Measurements from ENCODE around the gene STK25. TPM values are rescaled to one million over a fixed set of nuclear protein-coding genes. Genes with fewer than 3 reads are reported as not detected.

Gene STK25
- total and polyA plus RNA-seq, 2 donors (not counting 1 experiment from before 2014, with no cell fraction given) = 168 to 197 TPM

- Histone ChIP-seq H3K27ac (ENCODE audit: insufficient read depth, low read length) (no peak overlapping the region), H3K36me3 (ENCODE audit: control insufficient read depth, insufficient read depth, low read length) (peaks cover 1% of the 10 kb centered on the region), H4K20me1 (ENCODE audit: control insufficient read depth, extremely low read depth, insufficient read depth, low read length) (no peaks in the 10 kb centered on the region), H3K4me3 (replicated peaks in 1 of 4; ENCODE audit: control extremely low read depth in 1 of 4, insufficient read depth in 1 of 4, low read depth in 3 of 4, low read length in 4 of 4) (no peak overlapping the region), H3K4me1 (ENCODE audit: control insufficient read depth, extremely low read depth, insufficient read depth, low read length) (no peaks in the 10 kb centered on the region), H3K9ac (ENCODE audit: insufficient read depth, low read length) (no peak overlapping the region), H3K9me3 (ENCODE audit: control insufficient read depth, insufficient read depth, low read depth, low read length) (no peaks in the 10 kb centered on the region), H3K4me2 (ENCODE audit: extremely low read depth, insufficient read depth, low read length) (no peak overlapping the region), H2AFZ (ENCODE audit: low read length) (no peak overlapping the region), H3K27me3 (ENCODE audit: control insufficient read depth, insufficient read depth, low read length) (no peaks in the 10 kb centered on the region), H3K79me2 (ENCODE audit: control insufficient read depth, insufficient read depth, low read length) (no peaks in the 10 kb centered on the region)
- no peak for TF ChIP-seq CTCF (conservative IDR thresholded peaks at IDR 0.05 in 1 of 2, IDR thresholded peaks at IDR 0.05 in 1 of 2; ENCODE audit: low read depth in 1 of 2, low read length in 2 of 2)
- TF ChIP-seq EZH2 (IDR thresholded peaks at IDR 0.05; ENCODE audit: low read length, missing control alignments) = no peak
- no peak for DNase-seq (ENCODE audit: low read depth in 2 of 2)
Measured at GRCh38 chr2:241489733-241490680, 18.4 kb downstream of the STK25 start.

DNA sequence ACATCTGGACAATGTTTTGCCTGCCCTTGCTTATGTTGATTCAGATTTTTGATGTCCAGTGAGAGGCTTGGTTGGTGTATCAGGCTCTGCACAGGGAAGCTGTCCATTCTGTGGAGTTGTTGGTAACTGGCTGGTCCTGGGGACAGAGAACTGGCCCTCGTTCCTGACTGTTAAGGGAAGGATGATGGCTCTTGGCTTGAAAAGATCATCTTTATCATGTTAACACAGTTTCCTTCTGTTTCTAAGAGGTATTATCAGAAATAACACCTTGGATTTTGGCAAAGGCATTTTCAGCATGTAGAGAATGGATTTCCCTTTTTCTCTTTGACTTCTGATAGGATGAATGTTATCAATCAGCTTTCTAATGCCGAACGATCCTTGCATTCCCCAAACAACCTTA is 19.3 kb downstream of the STK25 start:
- no peak overlapping the region for H3K27ac ChIP-seq (ENCODE audit: insufficient read depth, low read length)
- no peaks in the 10 kb centered on the region for H3K4me1 ChIP-seq (ENCODE audit: control insufficient read depth, extremely low read depth, insufficient read depth, low read length)
- no peaks in the 10 kb centered on the region for H3K9me3 ChIP-seq (ENCODE audit: control insufficient read depth, insufficient read depth, low read depth, low read length)
- H4K20me1 ChIP-seq (ENCODE audit: control insufficient read depth, extremely low read depth, insufficient read depth, low read length) = no peaks in the 10 kb centered on the region
- H3K4me2 ChIP-seq (ENCODE audit: extremely low read depth, insufficient read depth, low read length) = no peak overlapping the region
- no peak overlapping the region for H3K4me3 ChIP-seq (replicated peaks in 1 of 4; ENCODE audit: control extremely low read depth in 1 of 4, insufficient read depth in 1 of 4, low read depth in 3 of 4, low read length in 4 of 4)
- H3K36me3 ChIP-seq (ENCODE audit: control insufficient read depth, insufficient read depth, low read length) = peaks cover 1% of the 10 kb centered on the region
- H3K79me2 ChIP-seq (ENCODE audit: control insufficient read depth, insufficient read depth, low read length) = no peaks in the 10 kb centered on the region
- TF ChIP-seq CTCF (conservative IDR thresholded peaks at IDR 0.05 in 1 of 2, IDR thresholded peaks at IDR 0.05 in 1 of 2; ENCODE audit: low read depth in 1 of 2, low read length in 2 of 2) = no peak
- no peak for TF ChIP-seq EZH2 (IDR thresholded peaks at IDR 0.05; ENCODE audit: low read length, missing control alignments)
- no peak overlapping the region for H2AFZ ChIP-seq (ENCODE audit: low read length)
- DNase-seq (ENCODE audit: low read depth in 2 of 2) = no peak
- H3K27me3 ChIP-seq (ENCODE audit: control insufficient read depth, insufficient read depth, low read length) = no peaks in the 10 kb centered on the region
- H3K9ac ChIP-seq (ENCODE audit: insufficient read depth, low read length) = no peak overlapping the region

GRCh38 chr2:241485172-241485911 is 23.0 kb downstream of the STK25 start:
- Histone ChIP-seq H3K4me3 (replicated peaks in 1 of 4; ENCODE audit: control extremely low read depth in 1 of 4, insufficient read depth in 1 of 4, low read depth in 3 of 4, low read length in 4 of 4) (no peak overlapping the region), H3K79me2 (ENCODE audit: control insufficient read depth, insufficient read depth, low read length) (no peaks in the 10 kb centered on the region), H3K9me3 (ENCODE audit: control insufficient read depth, insufficient read depth, low read depth, low read length) (no peaks in the 10 kb centered on the region), H3K4me1 (ENCODE audit: control insufficient read depth, extremely low read depth, insufficient read depth, low read length) (no peaks in the 10 kb centered on the region), H3K27me3 (ENCODE audit: control insufficient read depth, insufficient read depth, low read length) (no peaks in the 10 kb centered on the region), H3K4me2 (ENCODE audit: extremely low read depth, insufficient read depth, low read length) (no peak overlapping the region), H4K20me1 (ENCODE audit: control insufficient read depth, extremely low read depth, insufficient read depth, low read length) (no peaks in the 10 kb centered on the region), H3K9ac (ENCODE audit: insufficient read depth, low read length) (no peak overlapping the region), H3K36me3 (ENCODE audit: control insufficient read depth, insufficient read depth, low read length) (no peaks in the 10 kb centered on the region), H3K27ac (ENCODE audit: insufficient read depth, low read length) (no peak overlapping the region), H2AFZ (ENCODE audit: low read length) (no peak overlapping the region)
- no peak for DNase-seq (ENCODE audit: low read depth in 2 of 2)
- TF ChIP-seq CTCF (conservative IDR thresholded peaks at IDR 0.05 in 1 of 2, IDR thresholded peaks at IDR 0.05 in 1 of 2; ENCODE audit: low read depth in 1 of 2, low read length in 2 of 2) (no peak), EZH2 (IDR thresholded peaks at IDR 0.05; ENCODE audit: low read length, missing control alignments) (no peak)

Measured in fibroblast of lung (primary cell).